Activated CD4-positive, alpha-beta T cell treated with anti-CD3 and anti-CD28 coated beads for 24 hours (primary cell): ENCODE measurements around the gene RPAP3.
"Not testable (repeated sequence)": the region's sequence is repeated elsewhere in the genome, so short reads cannot be mapped to it uniquely, and the experiment has no call there.

Source experiments
- DNase-seq, 2 donors: peaks; one replicate each; pipeline ENCODE4 v3.0.0-alpha.2; 2020; ENCODE audit warnings: low read depth in 2 of 2

Gene RPAP3

GRCh38 chr12:47679785-47680184, 26.0 kb downstream of the RPAP3 start:
- no peak for DNase-seq

DNA sequence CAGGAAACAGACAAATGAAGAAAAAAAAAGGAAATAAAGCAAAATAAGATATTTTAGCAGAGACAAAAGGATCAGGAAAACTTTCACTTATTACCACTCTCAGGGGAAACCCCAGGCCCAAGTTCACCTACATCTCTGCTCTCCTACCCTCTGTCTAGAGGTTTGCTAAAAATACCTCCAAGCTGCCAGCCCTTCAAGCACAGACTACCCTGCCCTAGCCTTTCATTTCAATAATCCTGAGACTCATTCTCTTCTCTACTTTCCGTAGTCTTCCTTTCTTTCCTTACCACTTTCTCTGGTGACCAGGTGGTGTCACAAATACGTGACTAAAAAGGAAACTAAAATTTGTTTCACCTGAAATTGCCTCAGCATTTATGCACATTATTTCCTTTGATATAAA, 33.8 kb downstream of the RPAP3 start:
- DNase-seq, result no peak

GRCh38 chr12:47667935-47668334, 37.9 kb downstream of the RPAP3 start:
- DNase-seq, result not testable (repeated sequence)

DNA sequence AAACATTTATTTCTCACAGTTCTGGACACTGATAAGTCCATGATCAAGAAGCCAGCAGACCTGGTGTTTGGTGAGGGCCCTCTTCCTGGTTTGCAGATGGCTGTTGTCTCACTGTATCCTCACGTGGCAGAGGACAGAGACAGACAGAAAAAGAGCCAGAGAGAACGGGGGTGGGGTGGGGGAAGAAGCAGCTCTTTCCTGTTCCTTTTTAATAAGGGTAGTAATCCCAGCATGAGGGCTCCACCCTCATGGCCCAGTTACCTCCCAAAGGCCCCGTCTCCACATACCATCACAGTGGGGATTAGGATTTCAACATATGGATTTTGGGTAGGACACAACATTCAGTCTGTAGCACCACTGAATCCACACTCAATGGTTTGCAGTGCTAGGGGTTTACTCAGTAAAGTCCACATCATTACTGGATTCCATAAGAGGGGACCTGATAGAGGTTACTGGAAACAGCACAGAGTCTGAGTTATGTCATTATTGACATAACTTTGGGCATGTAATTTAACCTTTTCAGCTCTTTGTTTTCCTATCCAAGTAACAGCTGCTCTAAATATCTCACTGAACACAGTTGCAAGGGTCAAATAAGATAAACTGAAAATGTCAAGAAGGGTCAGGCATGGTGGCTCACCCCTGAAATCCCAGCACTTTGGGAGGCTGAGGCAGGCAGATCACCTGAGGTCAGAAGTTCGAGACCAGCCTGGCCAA, 53.2 kb downstream of the RPAP3 start:
- DNase-seq, result no peak

DNA sequence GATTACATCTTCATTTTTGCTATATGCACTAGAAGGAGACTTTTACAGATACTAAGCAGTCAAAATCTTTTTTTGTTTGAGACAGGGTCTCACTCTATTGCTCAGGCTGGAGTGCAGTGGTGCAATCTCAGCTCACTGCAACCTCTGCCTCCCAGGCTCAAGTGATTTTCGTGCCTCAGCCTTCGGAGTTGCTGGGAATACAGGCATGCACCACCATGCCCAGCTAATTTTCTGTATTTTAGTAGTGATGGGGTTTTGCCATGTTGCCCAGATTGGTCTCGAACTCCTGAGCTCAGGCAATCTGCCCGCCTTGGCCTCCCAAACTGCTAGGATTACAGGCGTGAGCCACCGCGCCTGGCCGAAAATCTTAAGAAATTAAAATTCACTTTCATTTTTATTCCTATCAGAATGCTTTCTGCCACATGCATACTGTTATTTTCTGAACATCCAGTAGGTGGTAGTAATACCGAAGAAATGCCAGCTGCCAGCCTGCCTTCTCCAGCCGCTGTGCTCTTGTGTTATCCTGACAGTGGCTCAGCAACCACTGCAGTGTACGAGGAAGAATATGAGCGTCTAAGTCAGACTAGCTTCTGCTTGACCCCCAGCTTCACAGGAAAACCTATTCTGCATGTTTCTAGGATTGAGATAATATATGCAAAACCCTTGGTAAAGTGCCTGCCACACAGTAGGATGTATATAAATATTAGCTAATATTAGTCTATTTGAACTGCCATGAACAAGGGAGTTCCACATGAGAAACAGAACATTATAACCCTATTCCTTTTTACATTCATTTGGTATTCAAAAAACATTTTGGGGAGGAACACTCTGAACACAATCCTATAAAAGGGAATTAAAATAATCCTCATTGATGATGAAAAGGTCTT, 54.2 kb downstream of the RPAP3 start:
- DNase-seq, result peak in 1 of 2 donors; percentile 17

- DNase-seq, result no peak
Observed at GRCh38 chr12:47650469-47650868, 55.4 kb downstream of the RPAP3 start.

GRCh38 chr12:47649381-47649780, 56.4 kb downstream of the RPAP3 start:
- no peak for DNase-seq

DNA sequence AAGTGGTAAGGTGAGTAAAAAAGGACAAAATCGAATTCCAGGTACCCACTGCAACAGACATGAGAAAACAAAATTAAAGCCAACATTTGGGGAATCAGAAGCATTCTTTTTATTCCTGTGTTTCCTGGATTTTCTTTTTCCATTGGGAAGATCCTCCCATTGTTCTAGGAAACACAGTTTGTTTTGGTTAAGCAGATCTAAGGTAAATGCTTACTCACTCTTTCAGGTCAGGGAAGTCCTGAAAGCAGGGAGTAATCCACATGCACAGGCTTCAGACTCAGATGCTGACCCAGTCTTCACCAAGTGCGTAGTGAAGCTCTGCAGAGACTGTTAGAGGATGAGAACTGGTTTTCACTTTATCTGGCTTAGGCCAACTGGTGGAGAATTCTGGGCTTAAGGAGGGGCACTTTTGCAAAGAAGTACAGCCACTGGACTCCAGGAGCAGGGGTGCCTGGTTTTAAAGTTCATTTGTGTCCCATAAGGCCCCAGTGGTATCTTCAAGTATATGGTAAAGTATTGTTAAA, 57.7 kb downstream of the RPAP3 start:
- DNase-seq, result no peak

- not testable (repeated sequence) for DNase-seq
Observed at GRCh38 chr12:47642310-47642709, 63.5 kb downstream of the RPAP3 start.

DNA sequence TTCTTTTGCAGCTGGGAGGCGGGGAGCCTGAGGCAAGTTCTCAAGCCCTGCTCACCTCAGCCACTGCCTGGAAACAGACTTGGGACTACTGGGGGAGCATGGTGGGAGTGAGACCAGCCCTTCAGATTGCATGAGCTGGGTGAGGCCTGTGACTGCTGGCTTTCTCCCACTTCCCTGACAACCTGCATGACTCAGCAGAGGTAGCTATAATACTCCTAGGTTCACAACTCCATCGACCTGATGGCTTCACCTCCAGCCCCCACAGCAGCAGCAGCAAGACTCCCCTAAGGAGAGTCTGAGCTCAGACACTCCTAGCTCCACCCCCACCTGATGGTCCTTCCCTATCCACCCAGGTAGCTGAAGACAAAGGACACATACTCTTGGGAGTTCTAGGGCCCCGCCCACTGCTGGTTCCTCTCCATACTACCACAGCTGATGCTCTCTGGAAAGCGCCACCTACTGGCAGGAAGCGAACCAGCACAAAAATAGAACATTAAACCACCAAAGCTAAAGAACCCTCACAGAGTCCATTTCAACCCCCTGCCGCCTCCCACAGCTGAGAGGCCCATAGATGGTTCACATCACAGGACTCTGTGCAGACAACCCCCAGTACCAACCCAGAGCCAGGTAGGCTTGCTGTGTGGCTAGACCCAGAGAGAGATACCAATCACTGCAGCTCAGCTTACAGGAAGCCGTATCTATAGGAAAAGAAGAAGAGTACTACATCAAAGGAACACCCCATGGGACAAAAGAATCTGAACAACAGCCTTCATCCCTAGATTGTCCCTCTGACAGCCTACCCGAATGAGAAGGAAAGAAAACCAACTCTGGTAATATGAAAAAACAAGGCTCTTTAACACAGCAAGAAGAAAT, 68.7 kb downstream of the RPAP3 start:
- DNase-seq, result peak; percentile 16 to 36

- DNase-seq, result not testable (repeated sequence)
Observed at GRCh38 chr12:47635770-47636169, 70.1 kb downstream of the RPAP3 start.

DNA sequence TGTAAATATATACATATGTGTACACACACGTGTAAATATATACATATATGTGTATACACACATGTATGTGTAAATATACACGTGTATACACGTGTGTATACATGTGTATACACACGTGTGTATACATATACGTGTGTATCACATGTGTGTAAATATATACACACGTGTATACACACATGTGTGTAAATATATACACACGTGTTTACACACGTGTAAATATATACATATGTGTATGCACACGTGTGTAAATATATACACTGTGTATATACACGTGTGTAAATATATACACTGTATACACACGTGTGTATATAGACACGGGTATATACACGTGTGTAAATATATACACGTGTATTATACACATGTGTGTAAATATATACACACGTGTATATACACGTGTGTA, 71.7 kb downstream of the RPAP3 start:
- no peak for DNase-seq

DNA sequence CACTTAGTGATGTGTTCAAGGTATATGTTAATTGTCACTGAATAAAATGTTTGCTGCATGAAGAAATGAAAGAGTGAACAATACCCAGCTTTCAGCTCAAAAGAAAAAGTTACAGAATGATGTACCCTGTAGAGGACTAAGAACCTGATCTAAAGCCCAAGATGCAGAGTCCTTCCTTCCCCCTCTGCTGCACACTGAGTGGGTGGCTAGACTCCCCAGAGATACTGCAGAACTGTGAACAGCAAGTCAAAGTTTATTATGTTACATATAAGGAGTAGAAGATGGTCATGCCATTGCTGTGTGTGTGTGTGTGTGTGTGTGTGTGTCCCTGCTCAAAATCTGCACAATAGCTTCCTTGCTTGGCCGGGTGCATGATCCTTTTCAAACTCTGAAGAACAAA, 83.9 kb downstream of the RPAP3 start:
- DNase-seq, result no peak

DNA sequence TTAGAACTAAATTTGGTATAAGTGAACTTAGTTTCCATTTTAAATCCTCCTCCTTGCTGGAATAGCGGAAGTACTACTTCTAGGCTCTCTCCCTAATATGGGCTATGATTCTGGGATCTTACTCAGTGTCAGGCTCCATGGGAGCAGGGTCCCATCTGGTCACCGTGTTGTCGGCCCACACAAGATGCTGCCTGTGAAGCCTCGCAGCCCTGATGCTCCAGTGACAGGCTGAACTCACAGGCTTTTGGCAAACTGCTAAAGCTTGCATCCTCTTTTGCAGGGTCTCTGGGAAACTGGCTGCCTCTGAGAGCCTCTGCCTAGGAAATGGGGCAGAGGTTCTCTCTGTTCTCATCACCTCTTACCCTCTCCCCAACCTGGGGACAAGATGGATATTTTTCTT, 88.4 kb downstream of the RPAP3 start:
- DNase-seq, result no peak

- no peak for DNase-seq
Observed at GRCh38 chr12:47616440-47616839, 89.4 kb downstream of the RPAP3 start.

DNA sequence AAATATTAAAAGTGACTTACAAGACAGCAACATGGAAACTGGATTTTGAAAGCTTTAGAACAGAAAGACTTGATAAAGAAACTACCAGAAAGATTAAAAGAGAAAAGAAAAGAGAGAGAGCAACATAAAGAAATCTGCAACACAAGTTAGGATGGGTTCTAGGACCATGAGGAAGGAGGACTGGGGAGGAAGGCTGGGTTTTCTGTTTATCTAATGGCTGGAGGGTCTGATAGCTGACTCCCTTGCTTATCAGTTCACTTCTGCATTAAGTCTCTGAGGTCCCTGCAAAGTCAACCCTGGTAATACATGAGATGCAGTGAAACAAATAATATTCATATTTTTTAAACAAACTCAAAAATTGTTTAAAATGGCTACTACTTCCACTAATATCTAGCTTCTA, 90.1 kb downstream of the RPAP3 start:
- no peak for DNase-seq

GRCh38 chr12:47614521-47614920, 91.3 kb downstream of the RPAP3 start:
- no peak for DNase-seq

GRCh38 chr12:47612953-47613352, 92.9 kb downstream of the RPAP3 start:
- no peak for DNase-seq

- DNase-seq, result no peak
Observed at GRCh38 chr12:47611906-47612305, 93.9 kb downstream of the RPAP3 start.
